ENCODE results near the gene SYT3.
"Not testable (repeated sequence)": the region's sequence is repeated elsewhere in the genome, so short reads cannot be mapped to it uniquely, and the experiment has no call there.

SYT3 gene

DNA sequence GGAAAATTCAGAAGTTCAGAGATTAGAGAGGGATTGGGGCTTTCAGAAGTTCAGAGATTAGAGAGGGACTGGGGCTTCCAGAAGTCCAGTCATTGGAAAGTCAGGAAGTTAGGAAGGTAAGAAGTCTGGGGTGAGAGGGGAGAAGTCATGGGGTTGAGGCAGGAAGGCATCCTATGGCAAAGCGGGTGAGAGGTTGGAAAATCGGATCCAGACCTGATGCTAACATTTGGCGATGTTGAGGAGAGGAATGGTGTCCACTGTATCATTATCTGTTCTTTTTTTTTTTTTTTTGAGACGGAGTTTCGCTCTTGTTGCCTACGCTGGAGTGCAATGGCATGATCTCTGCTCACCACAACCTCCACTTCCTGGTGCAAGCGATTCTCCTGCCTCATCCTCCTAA, 11.1 kb downstream of the SYT3 start:
- no peaks in the 10 kb centered on the region for H3K36me3 ChIP-seq (ENCODE audit: control insufficient read depth, insufficient read depth, low read length)
- H3K9me3 ChIP-seq (ENCODE audit: control insufficient read depth, insufficient read depth, low read length): peaks cover 3% of the 10 kb centered on the region
- no peak overlapping the region for H3K4me3 ChIP-seq (ENCODE audit: low read depth, low read length)
- H3K9ac ChIP-seq (ENCODE audit: low read depth, low read length): no peak overlapping the region
- no peaks in the 10 kb centered on the region for H3K4me1 ChIP-seq (ENCODE audit: control insufficient read depth, insufficient read depth, low read length)
- no peaks in the 10 kb centered on the region for H3K27me3 ChIP-seq (ENCODE audit: control insufficient read depth, insufficient read depth, low read length)

DNA sequence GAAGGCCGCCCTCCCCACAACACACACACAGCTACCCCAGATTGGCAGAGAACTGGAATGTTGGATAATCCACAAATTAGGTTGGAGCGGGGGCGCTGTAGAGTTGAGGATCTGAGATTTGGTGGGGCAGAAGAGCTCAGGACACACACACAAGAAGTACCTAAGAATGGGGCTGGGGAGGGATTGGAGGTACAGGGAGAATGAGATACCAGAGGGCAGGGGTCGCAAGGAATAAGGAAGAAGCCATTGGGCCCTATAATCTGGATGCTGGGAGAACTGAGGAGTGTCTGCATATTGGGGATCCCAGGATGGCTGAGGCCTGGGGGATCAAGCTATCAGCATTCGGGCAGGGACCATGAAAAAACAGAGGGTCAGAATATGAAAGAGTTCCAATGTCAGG, 11.5 kb downstream of the SYT3 start:
- no peaks in the 10 kb centered on the region for H3K27me3 ChIP-seq (ENCODE audit: control insufficient read depth, insufficient read depth, low read length)
- H3K9ac ChIP-seq (ENCODE audit: low read depth, low read length): no peak overlapping the region
- H3K4me3 ChIP-seq (ENCODE audit: low read depth, low read length): no peak overlapping the region
- H3K4me1 ChIP-seq (ENCODE audit: control insufficient read depth, insufficient read depth, low read length): no peaks in the 10 kb centered on the region
- H3K36me3 ChIP-seq (ENCODE audit: control insufficient read depth, insufficient read depth, low read length): no peaks in the 10 kb centered on the region
- H3K9me3 ChIP-seq (ENCODE audit: control insufficient read depth, insufficient read depth, low read length): no peaks in the 10 kb centered on the region

DNA sequence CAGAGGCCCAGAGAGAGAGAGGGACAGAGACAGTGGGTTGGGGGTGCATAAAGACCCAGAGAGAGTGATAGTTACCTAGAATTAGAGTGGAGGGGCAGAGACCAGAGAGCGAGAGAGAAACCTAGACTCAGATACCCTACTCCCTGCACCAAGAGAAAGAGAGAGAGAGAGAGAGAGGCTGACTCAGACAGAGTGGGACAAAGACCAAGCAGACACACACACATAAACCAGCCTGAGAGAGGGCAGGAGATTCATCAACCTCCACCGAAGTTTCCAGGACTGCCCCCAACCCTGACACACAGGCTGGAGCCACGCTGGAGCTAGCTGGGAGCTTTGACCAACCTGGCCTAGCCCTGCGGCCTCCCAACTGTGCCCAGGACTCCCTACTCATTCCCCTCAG, 12.9 kb downstream of the SYT3 start:
- Histone ChIP-seq H3K36me3 (ENCODE audit: control insufficient read depth, insufficient read depth, low read length) (no peaks in the 10 kb centered on the region), H3K27me3 (ENCODE audit: control insufficient read depth, insufficient read depth, low read length) (no peaks in the 10 kb centered on the region), H3K9ac (ENCODE audit: low read depth, low read length) (no peak overlapping the region), H3K4me1 (ENCODE audit: control insufficient read depth, insufficient read depth, low read length) (no peaks in the 10 kb centered on the region), H3K4me3 (ENCODE audit: low read depth, low read length) (no peak overlapping the region), H3K9me3 (ENCODE audit: control insufficient read depth, insufficient read depth, low read length) (no peaks in the 10 kb centered on the region)

DNA sequence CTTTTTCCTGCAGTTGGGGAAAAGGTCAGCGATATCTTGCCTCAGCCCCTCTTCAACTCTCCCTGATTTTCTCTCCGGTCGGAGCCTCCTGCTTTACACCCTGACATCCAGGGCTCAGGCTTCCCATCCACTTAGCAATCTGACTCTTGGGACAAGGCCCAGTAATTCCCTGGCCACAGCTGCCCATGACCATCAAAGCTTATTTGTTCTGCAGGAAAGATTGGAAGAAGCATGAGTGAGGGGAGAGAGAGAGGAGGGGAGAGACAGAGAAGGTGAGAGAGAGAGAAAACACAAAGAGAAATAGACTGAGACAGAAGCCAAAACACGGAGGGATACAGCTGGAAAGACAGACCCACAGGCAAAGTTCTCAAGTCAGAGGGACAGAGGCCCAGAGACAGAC, 13.7 kb downstream of the SYT3 start:
- Histone ChIP-seq H3K27me3 (ENCODE audit: control insufficient read depth, insufficient read depth, low read length) (no peaks in the 10 kb centered on the region), H3K9ac (ENCODE audit: low read depth, low read length) (no peak overlapping the region), H3K9me3 (ENCODE audit: control insufficient read depth, insufficient read depth, low read length) (no peaks in the 10 kb centered on the region), H3K36me3 (ENCODE audit: control insufficient read depth, insufficient read depth, low read length) (no peaks in the 10 kb centered on the region), H3K4me1 (ENCODE audit: control insufficient read depth, insufficient read depth, low read length) (no peaks in the 10 kb centered on the region), H3K4me3 (ENCODE audit: low read depth, low read length) (no peak overlapping the region)

DNA sequence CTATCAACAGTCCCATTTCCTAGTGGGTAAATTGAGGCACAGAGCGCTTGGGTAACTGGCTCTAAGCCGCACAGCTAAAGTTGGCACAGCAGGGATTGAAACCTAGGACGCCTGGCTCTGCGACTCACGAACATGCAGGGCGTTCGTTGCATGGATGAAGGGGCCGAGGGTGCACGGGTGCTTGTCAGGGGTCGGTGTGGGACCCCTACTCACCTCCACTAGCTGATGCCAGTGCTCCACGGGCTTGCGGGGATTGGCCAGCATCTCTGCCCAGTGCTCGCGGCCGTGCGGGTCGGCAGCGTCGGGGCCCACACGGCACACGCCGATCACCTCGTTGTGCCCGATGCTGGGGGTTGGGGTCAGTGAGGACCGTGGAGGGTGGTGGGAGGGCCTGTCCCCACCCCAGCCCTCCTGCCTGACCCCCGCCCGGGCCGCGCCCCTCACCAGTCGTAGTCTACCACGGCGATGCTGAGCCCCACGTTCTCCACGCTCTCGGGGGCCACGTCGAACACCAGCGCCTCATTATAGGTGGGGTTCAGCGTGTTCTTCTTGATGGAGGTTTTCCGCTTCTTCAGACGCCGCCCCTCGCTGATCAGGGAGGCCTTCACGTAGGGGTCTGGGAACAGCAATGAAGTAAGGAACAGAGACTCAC, 14.6 kb downstream of the SYT3 start:
- Histone ChIP-seq H3K4me3 (ENCODE audit: low read depth, low read length) (no peak overlapping the region), H3K9ac (ENCODE audit: low read depth, low read length) (no peak overlapping the region), H3K27me3 (ENCODE audit: control insufficient read depth, insufficient read depth, low read length) (no peaks in the 10 kb centered on the region), H3K9me3 (ENCODE audit: control insufficient read depth, insufficient read depth, low read length) (no peaks in the 10 kb centered on the region), H3K36me3 (ENCODE audit: control insufficient read depth, insufficient read depth, low read length) (no peaks in the 10 kb centered on the region), H3K4me1 (ENCODE audit: control insufficient read depth, insufficient read depth, low read length) (no peaks in the 10 kb centered on the region)

DNA sequence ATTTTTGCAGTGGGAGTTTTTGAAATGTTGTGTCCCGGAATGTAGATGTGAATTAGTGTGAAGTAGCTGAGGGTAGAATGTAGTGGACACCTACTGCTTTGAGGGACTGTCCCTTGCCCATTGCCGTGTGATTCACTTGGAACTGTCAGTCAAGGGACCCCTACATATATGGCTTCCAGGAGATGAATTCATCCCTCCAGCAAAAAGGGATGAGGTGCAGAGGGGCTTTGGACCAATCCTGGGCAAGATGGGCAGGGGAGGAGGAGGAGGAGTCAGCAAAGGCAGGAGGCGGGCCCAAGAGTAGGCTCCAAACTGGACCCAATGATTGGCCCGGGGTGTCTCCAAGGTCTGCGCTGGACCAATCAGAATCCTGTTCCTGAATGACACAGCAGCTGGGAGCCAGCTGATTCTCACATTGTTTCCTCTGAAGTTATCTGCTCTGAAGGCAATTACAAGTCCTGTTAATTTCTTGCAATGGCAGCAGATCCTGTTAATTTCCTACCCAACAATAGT, 19.2 kb downstream of the SYT3 start:
- H3K27me3 ChIP-seq (ENCODE audit: control insufficient read depth, insufficient read depth, low read length); H3K9ac ChIP-seq (ENCODE audit: low read depth, low read length); H3K36me3 ChIP-seq (ENCODE audit: control insufficient read depth, insufficient read depth, low read length); H3K9me3 ChIP-seq (ENCODE audit: control insufficient read depth, insufficient read depth, low read length); H3K4me3 ChIP-seq (ENCODE audit: low read depth, low read length); H3K4me1 ChIP-seq (ENCODE audit: control insufficient read depth, insufficient read depth, low read length): not testable (repeated sequence)

DNA sequence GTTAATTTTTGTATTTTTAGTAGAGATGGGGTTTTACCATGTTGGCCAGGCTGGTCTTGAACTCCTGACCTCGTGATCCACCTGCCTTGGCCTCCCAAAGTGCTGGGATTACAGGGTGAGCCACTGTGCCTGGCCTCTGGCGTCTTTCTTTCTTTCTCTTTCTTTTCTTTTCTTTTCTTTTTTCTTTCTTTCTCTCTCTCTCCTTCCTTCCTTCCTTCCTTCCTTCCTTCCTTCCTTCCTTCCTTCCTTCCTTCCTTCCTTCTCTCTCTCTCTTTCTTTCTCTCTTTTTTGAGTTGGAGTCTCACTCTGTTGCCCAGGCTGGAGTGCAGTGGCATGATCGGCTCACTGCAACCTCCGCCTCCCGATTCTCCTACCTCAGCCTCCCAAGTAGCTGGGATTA, 20.5 kb downstream of the SYT3 start:
- H3K4me1 ChIP-seq (ENCODE audit: control insufficient read depth, insufficient read depth, low read length); H3K9ac ChIP-seq (ENCODE audit: low read depth, low read length); H3K9me3 ChIP-seq (ENCODE audit: control insufficient read depth, insufficient read depth, low read length); H3K36me3 ChIP-seq (ENCODE audit: control insufficient read depth, insufficient read depth, low read length); H3K4me3 ChIP-seq (ENCODE audit: low read depth, low read length); H3K27me3 ChIP-seq (ENCODE audit: control insufficient read depth, insufficient read depth, low read length): not testable (repeated sequence)

DNA sequence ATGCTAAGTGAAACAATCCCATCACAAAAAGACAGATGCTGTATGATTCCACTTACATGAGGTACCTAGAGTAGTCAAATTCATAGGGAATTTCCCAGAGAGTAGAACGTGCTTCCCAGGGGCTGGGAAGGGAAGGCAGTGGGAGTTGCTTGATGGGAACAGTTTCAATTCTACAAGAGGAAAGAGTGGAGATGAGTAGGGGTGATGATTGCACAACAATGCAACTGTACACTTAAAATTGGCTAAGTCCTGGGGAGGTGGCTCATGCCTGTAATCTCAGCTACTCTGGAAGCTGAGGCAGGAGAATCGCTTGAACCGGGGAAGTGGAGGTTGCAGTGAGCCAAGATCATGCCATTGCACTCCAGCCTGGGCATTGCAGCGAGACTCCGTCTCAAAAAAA, 21.3 kb downstream of the SYT3 start:
- H3K9ac ChIP-seq (ENCODE audit: low read depth, low read length); H3K4me3 ChIP-seq (ENCODE audit: low read depth, low read length); H3K27me3 ChIP-seq (ENCODE audit: control insufficient read depth, insufficient read depth, low read length); H3K4me1 ChIP-seq (ENCODE audit: control insufficient read depth, insufficient read depth, low read length); H3K36me3 ChIP-seq (ENCODE audit: control insufficient read depth, insufficient read depth, low read length); H3K9me3 ChIP-seq (ENCODE audit: control insufficient read depth, insufficient read depth, low read length): not testable (repeated sequence)

DNA sequence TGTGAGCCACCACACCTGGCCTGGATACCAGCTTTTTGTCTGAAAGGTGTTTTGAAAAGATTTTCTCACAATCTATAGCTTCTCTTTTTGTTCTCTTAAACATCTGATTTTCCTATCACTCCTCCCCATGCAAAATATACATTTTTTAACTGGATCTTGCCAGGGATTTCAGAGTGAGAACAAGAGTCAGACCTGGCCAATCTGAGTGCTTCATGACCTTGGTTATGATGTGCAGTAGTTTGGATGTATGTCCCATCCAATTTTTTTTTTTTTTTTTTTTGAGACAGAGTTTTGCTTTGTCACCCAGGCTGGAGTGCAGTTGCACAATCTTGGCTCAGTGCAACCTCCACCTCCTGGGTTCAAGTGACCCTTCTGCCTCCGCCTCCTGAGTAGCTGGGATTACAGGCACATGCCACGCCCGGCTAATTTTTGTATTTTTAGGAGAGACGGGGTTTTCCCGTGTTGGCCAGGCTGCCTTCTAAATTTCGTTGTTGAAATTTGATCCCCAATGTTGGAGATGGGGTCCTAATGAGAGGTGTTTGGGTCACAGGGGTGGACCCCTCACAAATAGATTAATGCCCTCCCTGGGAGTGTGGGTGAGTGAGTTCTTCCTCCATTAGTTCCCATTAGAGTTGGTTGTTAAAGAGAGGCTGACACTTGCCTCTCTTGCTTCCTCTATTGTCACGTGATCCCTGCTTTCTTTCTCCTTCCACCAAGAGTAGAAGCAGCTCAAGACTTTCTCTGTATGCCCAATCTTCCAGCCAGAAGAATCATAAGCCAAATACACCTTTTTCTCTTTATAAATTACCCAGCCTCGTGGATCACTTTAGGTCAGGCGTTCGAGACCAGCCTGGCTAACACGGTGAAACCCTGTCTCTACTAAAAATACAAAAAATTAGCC, 26.9 kb downstream of the SYT3 start:
- H3K4me3 ChIP-seq (ENCODE audit: low read depth, low read length); H3K27me3 ChIP-seq (ENCODE audit: control insufficient read depth, insufficient read depth, low read length); H3K9ac ChIP-seq (ENCODE audit: low read depth, low read length); H3K4me1 ChIP-seq (ENCODE audit: control insufficient read depth, insufficient read depth, low read length); H3K36me3 ChIP-seq (ENCODE audit: control insufficient read depth, insufficient read depth, low read length); H3K9me3 ChIP-seq (ENCODE audit: control insufficient read depth, insufficient read depth, low read length): not testable (repeated sequence)

DNA sequence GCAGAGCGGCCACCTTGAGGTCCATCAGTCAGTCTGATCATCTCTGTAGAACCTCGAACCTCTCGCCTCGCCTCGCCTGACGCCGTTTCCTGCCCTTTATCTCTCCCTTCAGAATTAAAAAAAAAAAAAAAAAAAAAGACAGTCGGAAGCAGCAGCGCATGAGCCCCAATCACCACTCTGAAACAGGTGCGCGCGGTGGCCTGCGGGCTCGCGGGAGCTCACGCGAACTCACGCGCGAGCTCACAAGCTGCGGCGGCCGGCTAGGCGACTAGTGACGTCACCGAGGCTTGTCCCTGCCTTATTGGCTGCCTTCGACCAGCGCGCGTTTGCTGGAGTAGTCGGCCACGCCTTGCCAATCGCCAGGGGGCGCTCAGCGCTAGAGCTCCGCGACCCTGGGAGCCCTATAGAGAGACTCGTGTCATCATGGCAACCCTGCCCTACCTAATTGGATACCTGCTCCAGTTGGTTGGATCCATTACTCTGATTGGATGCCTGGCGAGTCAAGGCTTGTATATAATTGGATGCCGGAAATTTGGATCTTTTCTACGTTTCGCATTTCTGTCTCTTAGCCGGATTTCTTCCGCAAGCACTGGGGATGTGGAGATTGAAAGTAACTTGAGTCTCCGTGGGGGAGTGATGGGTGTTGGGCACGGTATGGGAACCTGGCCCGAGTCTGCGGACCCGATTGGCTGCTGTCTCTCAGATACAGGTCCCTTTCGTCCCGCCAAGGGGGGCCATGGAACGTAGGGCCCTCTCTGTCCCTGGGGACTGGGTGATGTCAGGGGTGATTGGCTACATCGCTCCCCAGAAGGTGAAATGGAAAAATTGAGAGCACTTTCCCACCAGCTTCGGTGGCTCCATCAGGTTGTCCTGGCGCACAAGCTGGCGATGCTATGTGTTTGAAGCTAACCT, 31.6 kb downstream of the SYT3 start:
- H3K4me1 ChIP-seq (ENCODE audit: control insufficient read depth, insufficient read depth, low read length): no peaks in the 10 kb centered on the region
- no peak overlapping the region for H3K9ac ChIP-seq (ENCODE audit: low read depth, low read length)
- H3K9me3 ChIP-seq (ENCODE audit: control insufficient read depth, insufficient read depth, low read length): no peaks in the 10 kb centered on the region
- H3K27me3 ChIP-seq (ENCODE audit: control insufficient read depth, insufficient read depth, low read length): peaks cover 16% of the 10 kb centered on the region
- peak overlapping the region; percentile 58 for H3K4me3 ChIP-seq (ENCODE audit: low read depth, low read length)
- no peaks in the 10 kb centered on the region for H3K36me3 ChIP-seq (ENCODE audit: control insufficient read depth, insufficient read depth, low read length)

DNA sequence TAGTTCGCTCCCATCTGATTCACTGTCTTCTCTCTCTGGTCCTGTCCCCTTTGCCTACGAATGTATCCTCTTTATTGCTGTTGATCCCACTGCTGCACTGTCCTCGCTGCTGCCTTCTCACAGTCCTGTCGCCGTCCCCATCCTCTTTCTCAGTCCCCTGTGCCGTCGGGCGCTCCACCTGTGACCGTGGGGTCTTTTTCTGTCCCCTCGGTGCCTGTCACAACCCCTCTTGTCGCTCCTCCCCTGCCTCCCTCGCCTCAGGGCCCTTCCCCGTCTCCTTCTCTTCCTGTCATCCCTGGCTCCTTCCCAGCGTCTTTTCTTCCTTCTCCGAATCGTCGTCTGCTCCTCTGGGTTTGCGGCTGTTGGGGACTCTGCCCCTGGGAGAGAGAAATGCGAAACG, 32.3 kb downstream of the SYT3 start:
- Histone ChIP-seq H3K9ac (ENCODE audit: low read depth, low read length) (no peak overlapping the region), H3K4me1 (ENCODE audit: control insufficient read depth, insufficient read depth, low read length) (no peaks in the 10 kb centered on the region), H3K36me3 (ENCODE audit: control insufficient read depth, insufficient read depth, low read length) (no peaks in the 10 kb centered on the region), H3K9me3 (ENCODE audit: control insufficient read depth, insufficient read depth, low read length) (no peaks in the 10 kb centered on the region), H3K27me3 (ENCODE audit: control insufficient read depth, insufficient read depth, low read length) (peaks cover 23% of the 10 kb centered on the region), H3K4me3 (ENCODE audit: low read depth, low read length) (peak overlapping the region; percentile 45)

Data from iPS-15b (cell line).